KMS-11 (cell line): ENCODE results near the gene IFT88.

ENCODE experiments used
- H2AFZ ChIP-seq: fragments of 200-600 bp; sonication (generic); 2 replicates; pipeline ENCODE4 v1.6.1; 2016; ENCODE audit warnings: antibody characterized with exemption, mixed run types, low read depth
- H3K27ac ChIP-seq: fragments of 200-600 bp; sonication (generic); 2 replicates; pipeline ENCODE4 v1.6.1; 2016; ENCODE audit warnings: mild to moderate bottlenecking, mixed run types
- H3K27me3 ChIP-seq: fragments of 200-600 bp; sonication (generic); 2 replicates; pipeline ENCODE4 v1.6.1; 2017; ENCODE audit warnings: mild to moderate bottlenecking, low read depth, mixed run types, moderate library complexity; ENCODE audit not compliant: insufficient read depth
- H3K36me3 ChIP-seq: fragments of 200-600 bp; sonication (generic); 2 replicates; pipeline ENCODE4 v1.6.1; 2017; ENCODE audit warnings: mild to moderate bottlenecking, mixed run types; ENCODE audit not compliant: insufficient read depth
- H3K4me1 ChIP-seq: fragments of 200-600 bp; sonication (generic); 2 replicates; pipeline ENCODE4 v1.6.1; 2016; ENCODE audit warnings: mild to moderate bottlenecking, low read depth, mixed run types; ENCODE audit not compliant: poor library complexity, severe bottlenecking
- H3K4me2 ChIP-seq: fragments of 200-600 bp; sonication (generic); 2 replicates; pipeline ENCODE4 v1.7.0; 2016; ENCODE audit warnings: mild to moderate bottlenecking, mixed run types
- H3K4me3 ChIP-seq: fragments of 200-600 bp; sonication (generic); IDR thresholded peaks from 2 replicates; pipeline ENCODE4 v1.6.1; 2017; ENCODE audit warnings: low read depth, low read length, mixed read lengths; ENCODE audit not compliant: insufficient read depth
- H3K79me2 ChIP-seq: fragments of 200-600 bp; sonication (generic); 2 replicates; pipeline ENCODE4 v1.6.1; 2016; ENCODE audit warnings: low read depth, mixed run types; ENCODE audit not compliant: insufficient read depth
- H3K9ac ChIP-seq: fragments of 200-600 bp; sonication (generic); 2 replicates; pipeline ENCODE4 v1.6.1; 2016; ENCODE audit warnings: mild to moderate bottlenecking, mixed run types
- H4K20me1 ChIP-seq: fragments of 200-600 bp; sonication (generic); 2 replicates; pipeline ENCODE4 v1.6.1; 2016; ENCODE audit warnings: mild to moderate bottlenecking, mixed run types; ENCODE audit not compliant: insufficient read depth
- TF ChIP-seq, protein P1 (sequence below): fragments of 200-600 bp; sonication (generic); conservative IDR thresholded peaks from 2 replicates; pipeline ENCODE4 v1.6.1; 2017; ENCODE audit warnings: low read depth, mild to moderate bottlenecking, antibody characterized with exemption, low read length, moderate library complexity, mixed read lengths

IFT88 gene

DNA sequence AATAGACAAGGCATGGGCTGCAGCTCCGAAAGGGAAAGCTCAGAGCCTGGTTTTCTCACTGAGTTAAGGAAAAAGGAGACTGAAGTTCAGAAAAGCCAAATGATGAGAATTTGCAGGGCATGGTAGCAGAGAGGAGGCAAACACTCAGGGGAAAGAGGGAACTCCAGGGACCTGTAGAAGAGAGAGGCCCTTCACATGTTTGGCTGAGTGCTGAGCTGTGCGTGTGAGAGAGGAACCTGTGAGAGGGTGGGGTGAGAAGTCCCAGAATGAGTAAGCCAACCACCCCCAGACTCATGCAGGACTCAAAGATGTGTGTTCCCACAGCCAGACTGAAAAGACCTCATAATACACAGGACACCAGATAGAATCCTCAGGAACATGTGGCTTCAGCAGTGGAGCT lies 38.5 kb upstream of the IFT88 start:
- H3K27me3 ChIP-seq, result no peaks in the 10 kb centered on the region
- no peaks in the 10 kb centered on the region for H3K79me2 ChIP-seq
- H3K36me3 ChIP-seq, result no peaks in the 10 kb centered on the region
- H3K9ac ChIP-seq, result no peak overlapping the region
- H3K27ac ChIP-seq, result no peak overlapping the region
- H3K4me1 ChIP-seq, result peaks cover 7% of the 10 kb centered on the region
- H4K20me1 ChIP-seq, result no peaks in the 10 kb centered on the region
- TF ChIP-seq, protein P1, sequence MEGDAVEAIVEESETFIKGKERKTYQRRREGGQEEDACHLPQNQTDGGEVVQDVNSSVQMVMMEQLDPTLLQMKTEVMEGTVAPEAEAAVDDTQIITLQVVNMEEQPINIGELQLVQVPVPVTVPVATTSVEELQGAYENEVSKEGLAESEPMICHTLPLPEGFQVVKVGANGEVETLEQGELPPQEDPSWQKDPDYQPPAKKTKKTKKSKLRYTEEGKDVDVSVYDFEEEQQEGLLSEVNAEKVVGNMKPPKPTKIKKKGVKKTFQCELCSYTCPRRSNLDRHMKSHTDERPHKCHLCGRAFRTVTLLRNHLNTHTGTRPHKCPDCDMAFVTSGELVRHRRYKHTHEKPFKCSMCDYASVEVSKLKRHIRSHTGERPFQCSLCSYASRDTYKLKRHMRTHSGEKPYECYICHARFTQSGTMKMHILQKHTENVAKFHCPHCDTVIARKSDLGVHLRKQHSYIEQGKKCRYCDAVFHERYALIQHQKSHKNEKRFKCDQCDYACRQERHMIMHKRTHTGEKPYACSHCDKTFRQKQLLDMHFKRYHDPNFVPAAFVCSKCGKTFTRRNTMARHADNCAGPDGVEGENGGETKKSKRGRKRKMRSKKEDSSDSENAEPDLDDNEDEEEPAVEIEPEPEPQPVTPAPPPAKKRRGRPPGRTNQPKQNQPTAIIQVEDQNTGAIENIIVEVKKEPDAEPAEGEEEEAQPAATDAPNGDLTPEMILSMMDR, result no peak
- H3K4me2 ChIP-seq, result no peak overlapping the region
- H2AFZ ChIP-seq, result no peak overlapping the region
- H3K4me3 ChIP-seq, result no peak overlapping the region

DNA sequence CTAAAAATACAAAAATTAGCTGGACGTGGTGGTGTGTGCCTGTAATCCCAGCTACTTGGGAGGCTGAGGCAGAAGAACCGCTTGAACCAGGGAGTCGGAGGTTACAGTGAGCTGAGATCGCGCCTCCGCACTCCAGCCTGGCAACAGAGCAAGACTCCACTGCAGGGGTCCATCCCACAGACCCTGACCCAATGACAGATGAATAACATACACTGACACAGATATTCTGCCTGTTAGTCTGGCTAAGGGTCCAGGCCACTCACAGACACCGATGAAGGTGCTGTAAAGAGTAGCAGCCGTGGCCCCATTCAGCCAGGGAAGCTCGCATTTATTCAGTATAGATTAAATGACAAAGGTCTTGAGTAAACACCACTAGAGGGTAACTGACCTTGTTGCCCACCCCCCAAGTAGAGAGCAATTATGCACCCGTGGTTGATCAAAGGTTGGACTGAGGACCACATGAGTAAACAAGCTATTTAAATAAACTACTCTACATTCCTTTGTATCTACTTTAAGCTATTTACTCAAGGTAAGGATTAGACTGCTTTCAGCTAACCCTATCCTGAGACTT lies 32.8 kb upstream of the IFT88 start:
- H3K27me3 ChIP-seq, result no peaks in the 10 kb centered on the region
- no peak overlapping the region for H2AFZ ChIP-seq
- no peaks in the 10 kb centered on the region for H3K4me1 ChIP-seq
- H3K36me3 ChIP-seq, result no peaks in the 10 kb centered on the region
- no peaks in the 10 kb centered on the region for H3K79me2 ChIP-seq
- no peak overlapping the region for H3K27ac ChIP-seq
- no peaks in the 10 kb centered on the region for H4K20me1 ChIP-seq
- no peak overlapping the region for H3K4me2 ChIP-seq
- no peak overlapping the region for H3K9ac ChIP-seq
- TF ChIP-seq, protein P1, result no peak
- H3K4me3 ChIP-seq, result no peak overlapping the region

DNA sequence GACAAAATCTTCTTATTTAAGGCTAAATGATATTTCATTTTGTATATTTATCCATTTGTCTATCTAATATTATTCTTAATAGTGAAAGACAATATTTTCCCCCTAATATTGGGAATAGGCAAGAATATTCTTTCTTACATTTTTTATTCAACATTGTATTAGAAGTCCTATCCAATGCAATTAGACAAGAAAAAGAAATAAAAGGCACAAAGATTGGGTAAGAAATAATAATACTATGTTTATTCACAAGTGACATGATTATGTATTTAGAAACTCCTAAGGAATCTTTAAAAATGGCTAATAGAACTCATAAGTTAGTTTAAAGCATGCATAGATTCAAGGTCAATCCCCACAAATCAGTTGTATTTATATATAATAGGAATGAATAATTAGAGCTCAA lies 30.0 kb upstream of the IFT88 start:
- Histone ChIP-seq H2AFZ (no peak overlapping the region), H4K20me1 (no peaks in the 10 kb centered on the region), H3K36me3 (no peaks in the 10 kb centered on the region), H3K9ac (no peak overlapping the region), H3K27me3 (no peaks in the 10 kb centered on the region), H3K4me3 (no peak overlapping the region), H3K4me2 (no peak overlapping the region), H3K79me2 (no peaks in the 10 kb centered on the region), H3K27ac (no peak overlapping the region), H3K4me1 (no peaks in the 10 kb centered on the region)
- TF ChIP-seq, protein P1, result no peak

DNA sequence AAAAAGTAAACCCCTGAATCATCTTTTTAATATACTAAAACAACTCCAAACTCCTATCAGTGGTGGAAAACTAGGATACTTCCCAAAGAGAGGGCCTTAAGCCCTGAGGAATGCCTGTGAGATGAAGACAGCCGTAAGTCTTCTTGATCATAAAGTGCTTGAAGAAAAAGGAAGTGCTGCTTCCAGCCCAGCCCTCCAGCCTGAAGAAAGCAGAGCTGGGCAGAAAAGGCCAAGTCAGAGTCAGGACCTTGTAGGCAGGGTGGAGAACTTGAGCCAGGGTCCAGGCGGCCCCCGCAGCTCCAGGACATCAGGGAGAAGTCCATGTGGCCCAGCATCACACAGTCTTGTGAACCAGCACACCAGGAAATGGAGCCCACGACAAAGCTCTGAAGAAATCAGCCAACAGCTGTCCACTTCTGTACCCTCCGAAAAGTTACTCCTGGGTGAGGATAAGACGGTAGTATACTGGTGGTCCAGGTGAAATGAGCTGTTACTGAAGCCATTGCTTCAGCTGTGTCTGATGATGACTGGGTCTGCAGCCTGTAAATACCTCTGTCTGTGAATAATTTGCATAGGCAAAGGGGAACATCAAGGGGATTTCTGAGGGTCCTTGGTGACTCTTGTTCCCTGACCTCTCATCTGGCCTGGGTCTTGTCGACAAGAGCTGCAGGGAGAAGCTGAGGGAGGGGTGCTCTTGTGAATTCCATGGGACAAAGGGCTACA lies 22.6 kb upstream of the IFT88 start:
- H3K79me2 ChIP-seq, result no peaks in the 10 kb centered on the region
- no peak overlapping the region for H3K4me2 ChIP-seq
- no peaks in the 10 kb centered on the region for H3K36me3 ChIP-seq
- H3K27me3 ChIP-seq, result no peaks in the 10 kb centered on the region
- H4K20me1 ChIP-seq, result no peaks in the 10 kb centered on the region
- H3K27ac ChIP-seq, result no peak overlapping the region
- H3K4me3 ChIP-seq, result no peak overlapping the region
- no peaks in the 10 kb centered on the region for H3K4me1 ChIP-seq
- H2AFZ ChIP-seq, result no peak overlapping the region
- H3K9ac ChIP-seq, result no peak overlapping the region
- TF ChIP-seq, protein P1, result no peak
